ENCODE measurements around the gene TOM1. TPM values are rescaled to one million over a fixed set of nuclear protein-coding genes. Genes with fewer than 3 reads are reported as not detected.

TOM1 gene
- total and polyA plus RNA-seq, 2 of the 13 experiments (the other 11 are each of a cell fraction or from before 2014, with no cell fraction given): 30.8 to 87.3 TPM

- intact Hi-C loops (cut with micrococcal nuclease; ENCODE audit: unreplicated experiment): no loop called here
- DNase-seq (ENCODE audit: low spot score): no peak
- in situ Hi-C loops (cut with HindIII; ENCODE audit: extremely low pct_ligation_motif_present, low pct_unique_long_range_greater_than_20kb): no loop called here
- no TSS peak for BruUV-seq (replicated peaks)
- no peak for TF ChIP-seq MYNN (CRISPR knock-in tag; IDR thresholded peaks at IDR 0.05; ENCODE audit: low read depth)
- TF ChIP-seq ZBTB46 (CRISPR knock-in tag; IDR thresholded peaks at IDR 0.05; ENCODE audit: borderline replicate concordance): no peak
- no peak for TF ChIP-seq CSRNP2 (CRISPR knock-in tag; conservative IDR thresholded peaks at IDR 0.05; ENCODE audit: low read depth)
- no peak for TF ChIP-seq MBD4 (IDR thresholded peaks at IDR 0.05; ENCODE audit: borderline replicate concordance, low read length)
- TF ChIP-seq ELF3 (CRISPR knock-in tag; IDR thresholded peaks at IDR 0.05): no peak
- TF ChIP-seq ZNF124 (CRISPR knock-in tag; IDR thresholded peaks at IDR 0.05): no peak
- Histone ChIP-seq H3K79me2 (ENCODE audit: insufficient read depth, low read length) (no peaks in the 10 kb centered on the region), H3K9me3 (ENCODE audit: low read length) (no peaks in the 10 kb centered on the region), H3K4me3 (replicated peaks in 1 of 3; ENCODE audit: insufficient read depth in 1 of 3, low read depth in 2 of 3, low read length in 3 of 3) (no peak overlapping the region), H3K9ac (ENCODE audit: insufficient read depth, low read depth, low read length) (no peak overlapping the region), H3K4me2 (ENCODE audit: low read depth, low read length) (no peak overlapping the region), H3K4me1 (ENCODE audit: insufficient read depth, low read length) (peaks cover 20% of the 10 kb centered on the region; the same call in 1 of the 2 replicates), H3K36me3 (replicated peaks in 1 of 2; ENCODE audit: control insufficient read depth in 1 of 2, insufficient read depth in 2 of 2, low read length in 2 of 2) (peaks cover 12 to 39% of the 10 kb centered on the region in 2 experiments), H2AFZ (ENCODE audit: low read length) (no peak overlapping the region), H3K27me3 (ENCODE audit: control insufficient read depth in 1 of 2, insufficient read depth in 2 of 2, low read length in 2 of 2) (no peaks in the 10 kb centered on the region; a peak in 1 of 5 replicates), H4K20me1 (ENCODE audit: insufficient read depth, low read length) (no peaks in the 10 kb centered on the region), H3K27ac (ENCODE audit: extremely low read length, insufficient read depth, low read length) (no peak overlapping the region)
- FAIRE-seq: no peak
- ChIA-PET CTCF (ENCODE audit: low intra/inter-chr PET ratio, low total read pairs) (no interaction called here), POLR2A (no interaction called here)
- ATAC-seq: no peak
These were observed 3.6 kb upstream of the TOM1 start for GRCh38 chr22:35296051-35296450.
